Fibroblast of lung (primary cell): ENCODE measurements around the gene SS18. TPM values are rescaled to one million over a fixed set of nuclear protein-coding genes. Genes with fewer than 3 reads are reported as not detected.
A peak's percentile ranks its signal among the peaks of the same experiment; 100 is the strongest.

ENCODE experiments used
- DNase-seq, 2 donors: peaks; one replicate each; pipeline versions ENCODE4 v3.0.0 to v3.0.0-alpha.2; 2010; ENCODE audit warnings: low read depth in 2 of 2
- H2AFZ ChIP-seq: 2 replicates; pipeline ENCODE4 v1.5.1; 2012; ENCODE audit warnings: low read length, control low read depth, inconsistent platforms
- H3K27ac ChIP-seq: 2 replicates; pipeline ENCODE4 v1.5.1; 2011; ENCODE audit warnings: low read length, control low read depth; ENCODE audit not compliant: insufficient read depth
- H3K27me3 ChIP-seq: 2 replicates; pipeline ENCODE4 v1.5.1; 2011; ENCODE audit warnings: mild to moderate bottlenecking, low read length; ENCODE audit not compliant: control insufficient read depth, insufficient read depth
- H3K36me3 ChIP-seq: 2 replicates; pipeline ENCODE4 v1.5.1; 2011; ENCODE audit warnings: low read length; ENCODE audit not compliant: control insufficient read depth, insufficient read depth
- H3K4me1 ChIP-seq: 2 replicates; pipeline ENCODE4 v1.5.1; 2011; ENCODE audit warnings: low read length; ENCODE audit not compliant: control insufficient read depth, insufficient read depth; ENCODE audit errors: extremely low read depth
- H3K4me2 ChIP-seq: 2 replicates; pipeline ENCODE4 v1.5.1; 2011; ENCODE audit warnings: low read length, control low read depth; ENCODE audit not compliant: insufficient read depth; ENCODE audit errors: extremely low read depth
- H3K4me3 ChIP-seq, 4 experiments: fragments of 200-600 bp in 1 of 4; sonication (generic) in 1 of 4; replicated peaks in 1 of 4; 2 replicates each; pipeline ENCODE4 v1.5.1; 2011 to 2016; ENCODE audit warnings: low read length in 4 of 4, low read depth in 3 of 4, mild to moderate bottlenecking in 3 of 4, control low read depth in 2 of 4, inconsistent platforms in 1 of 4, mixed read lengths in 1 of 4; ENCODE audit not compliant: insufficient read depth in 1 of 4; ENCODE audit errors: control extremely low read depth in 1 of 4
- H3K79me2 ChIP-seq: 2 replicates; pipeline ENCODE4 v1.5.1; 2012; ENCODE audit warnings: mild to moderate bottlenecking, low read length, inconsistent platforms; ENCODE audit not compliant: control insufficient read depth, insufficient read depth
- H3K9ac ChIP-seq: 2 replicates; pipeline ENCODE4 v1.5.1; 2011; ENCODE audit warnings: mild to moderate bottlenecking, low read length, control low read depth; ENCODE audit not compliant: insufficient read depth
- H3K9me3 ChIP-seq: 2 replicates; pipeline ENCODE4 v1.5.1; 2012; ENCODE audit warnings: low read depth, low read length; ENCODE audit not compliant: control insufficient read depth, insufficient read depth
- H4K20me1 ChIP-seq: 2 replicates; pipeline ENCODE4 v1.5.1; 2011; ENCODE audit warnings: low read length; ENCODE audit not compliant: control insufficient read depth, insufficient read depth; ENCODE audit errors: extremely low read depth
- CTCF ChIP-seq, 2 donors: IDR thresholded peaks in 1 of 2; conservative IDR thresholded peaks in 1 of 2; 1 replicate in 1 of 2; 2 replicates in 1 of 2; pipeline ENCODE4 v1.5.1; 2011 to 2012; ENCODE audit warnings: low read length in 2 of 2, control low read depth in 1 of 2, inconsistent platforms in 1 of 2, low read depth in 1 of 2, mild to moderate bottlenecking in 1 of 2
- EZH2 ChIP-seq: IDR thresholded peaks from 2 replicates; pipeline ENCODE4 v1.5.1; 2012; ENCODE audit warnings: low read length, control low read depth, mild to moderate bottlenecking; ENCODE audit errors: missing control alignments
- polyA plus RNA-seq, 2 donors: library from polyadenylated mRNA; depleted of rRNA in 1 of 2; stranded (reverse) in 1 of 2; unstranded in 1 of 2; fragments of >200 nt; gene quantifications; 2 replicates each; pipeline ENCODE4 v1.2.1, GENCODE V29; 2011 to 2012; ENCODE audit warnings: missing spikeins in 1 of 2
- total RNA-seq: library from RNA; depleted of rRNA; stranded (reverse); fragments of >200 nt; gene quantifications from 2 replicates; pipeline ENCODE4 v1.2.1, GENCODE V29; 2014

Gene SS18
- total and polyA plus RNA-seq, 2 donors (not counting 1 experiment from before 2014, with no cell fraction given): 90.8 to 124 TPM

- Histone ChIP-seq H3K27ac (no peak overlapping the region), H3K4me1 (no peaks in the 10 kb centered on the region), H2AFZ (no peak overlapping the region), H3K4me2 (no peak overlapping the region), H3K27me3 (no peaks in the 10 kb centered on the region), H4K20me1 (no peaks in the 10 kb centered on the region), H3K79me2 (peaks cover 31% of the 10 kb centered on the region), H3K9me3 (no peaks in the 10 kb centered on the region), H3K36me3 (peaks cover 7% of the 10 kb centered on the region), H3K4me3 (no peak overlapping the region), H3K9ac (no peak overlapping the region)
- DNase-seq: peak in 1 of 2 donors; percentile 3
- TF ChIP-seq CTCF (conservative IDR thresholded peaks at IDR 0.05 in 1 of 2, IDR thresholded peaks at IDR 0.05 in 1 of 2; ENCODE audit: low read depth in 1 of 2, low read length in 2 of 2): no peak
- TF ChIP-seq EZH2: no peak
These were observed 16.7 kb downstream of the SS18 start for GRCh38 chr18:26073758-26074157.

GRCh38 chr18:26071725-26072124, 18.7 kb downstream of the SS18 start:
- Histone ChIP-seq H3K4me3 (no peak overlapping the region), H3K36me3 (peaks cover 6% of the 10 kb centered on the region), H3K79me2 (peaks cover 19% of the 10 kb centered on the region), H3K27me3 (no peaks in the 10 kb centered on the region), H3K4me2 (no peak overlapping the region), H2AFZ (no peak overlapping the region), H3K9ac (no peak overlapping the region), H3K9me3 (no peaks in the 10 kb centered on the region), H4K20me1 (no peaks in the 10 kb centered on the region), H3K27ac (no peak overlapping the region), H3K4me1 (no peaks in the 10 kb centered on the region)
- TF ChIP-seq CTCF (conservative IDR thresholded peaks at IDR 0.05 in 1 of 2, IDR thresholded peaks at IDR 0.05 in 1 of 2; ENCODE audit: low read depth in 1 of 2, low read length in 2 of 2) (no peak), EZH2 (no peak)
- DNase-seq: peak in 1 of 2 donors; percentile 23

DNA sequence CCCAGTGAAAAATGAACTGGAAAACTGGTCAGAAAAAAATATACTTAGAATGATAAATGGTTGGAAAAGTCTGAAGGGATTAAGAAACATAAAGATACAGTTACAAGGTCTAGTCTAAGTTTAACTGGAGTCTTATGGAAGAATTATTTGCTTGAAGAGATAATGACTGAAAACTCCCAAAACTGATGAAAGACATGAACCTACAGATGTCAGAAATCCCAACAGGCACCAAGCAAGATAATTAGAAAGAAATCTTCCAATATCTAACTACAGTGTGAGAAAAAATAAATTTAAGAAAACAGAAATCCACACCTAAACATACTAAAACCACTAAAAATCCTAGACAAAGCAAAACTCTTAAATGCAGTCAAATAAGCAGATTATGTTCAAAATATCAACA, 19.4 kb downstream of the SS18 start:
- no peak overlapping the region for H2AFZ ChIP-seq
- no peak for DNase-seq
- TF ChIP-seq CTCF (conservative IDR thresholded peaks at IDR 0.05 in 1 of 2, IDR thresholded peaks at IDR 0.05 in 1 of 2; ENCODE audit: low read depth in 1 of 2, low read length in 2 of 2): no peak
- no peak for TF ChIP-seq EZH2
- H3K27ac ChIP-seq: no peak overlapping the region
- no peaks in the 10 kb centered on the region for H3K4me1 ChIP-seq
- H3K4me3 ChIP-seq: no peak overlapping the region
- H3K9ac ChIP-seq: no peak overlapping the region
- H3K36me3 ChIP-seq: peaks cover 6% of the 10 kb centered on the region
- no peaks in the 10 kb centered on the region for H3K27me3 ChIP-seq
- no peaks in the 10 kb centered on the region for H4K20me1 ChIP-seq
- no peaks in the 10 kb centered on the region for H3K9me3 ChIP-seq
- peaks cover 15% of the 10 kb centered on the region for H3K79me2 ChIP-seq
- no peak overlapping the region for H3K4me2 ChIP-seq
